HS-5 (cell line): ENCODE measurements around the gene ZBTB39.
"Not testable (repeated sequence)": the region's sequence is repeated elsewhere in the genome, so short reads cannot be mapped to it uniquely, and the experiment has no call there.

Experiments
- DNase-seq: peaks from one replicate; pipeline ENCODE4 v3.0.0-alpha.2; 2012; ENCODE audit warnings: low read depth

Gene ZBTB39

DNA sequence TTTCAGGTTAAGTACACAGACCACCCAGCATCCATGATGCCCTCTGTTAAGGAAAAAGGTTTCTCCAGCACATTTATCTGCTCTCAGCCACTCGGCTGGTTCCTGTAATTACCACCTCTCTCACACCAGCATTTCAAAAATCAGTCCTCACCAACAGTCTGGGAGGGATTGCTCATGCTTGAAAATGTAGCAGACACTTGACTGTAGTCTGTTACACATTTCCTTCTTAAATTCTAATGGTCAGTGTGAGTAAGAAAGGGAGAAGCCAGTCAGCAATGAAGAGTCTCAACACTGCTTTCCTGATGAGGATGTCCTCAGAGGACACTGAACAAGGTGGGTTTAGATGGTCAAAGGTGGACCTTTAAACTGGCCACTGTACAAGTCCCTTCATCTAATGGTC lies 6.0 kb downstream of the ZBTB39 start:
- no peak for DNase-seq

DNA sequence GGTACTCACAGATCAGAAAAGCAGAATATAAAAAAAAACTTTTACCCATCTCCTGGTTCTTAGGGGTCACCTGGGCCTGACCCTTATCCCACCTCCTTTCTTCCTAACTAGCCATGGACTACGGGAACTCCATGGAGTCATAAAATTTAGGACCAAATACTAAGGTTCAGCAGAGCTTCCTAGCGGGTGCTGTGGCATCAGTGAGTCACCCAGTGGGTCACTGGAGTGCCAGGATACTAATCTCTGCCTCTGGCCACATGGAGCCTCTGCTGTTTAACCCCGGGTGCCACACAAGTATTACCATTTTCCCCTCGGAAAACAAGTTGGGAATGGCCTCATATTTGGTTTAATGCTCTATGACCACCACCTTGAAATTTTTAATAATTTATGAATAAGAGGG lies 6.9 kb downstream of the ZBTB39 start:
- DNase-seq, result no peak

DNA sequence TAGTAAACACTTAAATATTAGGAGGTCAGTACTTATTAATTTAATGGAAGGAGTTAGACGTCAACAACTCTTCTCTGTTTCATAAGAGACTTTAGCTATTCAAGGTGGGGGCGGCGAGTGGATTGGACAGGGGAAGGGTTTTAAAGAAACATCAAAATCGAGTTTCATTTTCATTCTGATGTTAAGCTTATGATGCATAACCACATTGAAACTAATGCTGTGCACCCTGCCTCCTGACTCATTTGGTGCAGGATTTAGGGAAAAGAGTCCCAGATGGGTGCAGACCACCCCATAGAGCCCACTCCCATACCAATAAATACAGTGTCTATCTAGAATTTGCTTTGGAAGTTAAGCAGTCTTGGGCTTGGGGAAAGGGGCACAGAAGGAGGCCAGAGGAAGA lies 7.4 kb downstream of the ZBTB39 start:
- DNase-seq, result no peak

DNA sequence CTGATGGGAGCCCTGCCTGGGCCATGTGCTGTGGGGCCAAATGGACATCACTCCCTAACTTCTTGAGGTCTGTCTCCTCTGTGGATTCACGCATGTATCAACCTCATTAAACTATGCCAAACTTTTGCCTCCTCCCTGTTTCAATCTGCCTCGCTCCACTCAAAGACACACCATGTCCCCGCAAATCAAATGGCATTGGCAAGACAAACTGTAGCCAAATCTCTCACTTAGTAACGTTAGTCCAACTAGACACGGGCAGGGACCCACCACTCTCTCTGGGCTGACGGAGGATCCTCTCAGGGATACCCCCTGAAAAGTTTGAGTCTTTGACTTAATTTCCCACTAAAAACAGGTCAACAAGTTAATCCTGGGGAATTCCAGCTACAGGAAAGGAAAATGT lies 8.0 kb downstream of the ZBTB39 start:
- DNase-seq, result no peak

DNA sequence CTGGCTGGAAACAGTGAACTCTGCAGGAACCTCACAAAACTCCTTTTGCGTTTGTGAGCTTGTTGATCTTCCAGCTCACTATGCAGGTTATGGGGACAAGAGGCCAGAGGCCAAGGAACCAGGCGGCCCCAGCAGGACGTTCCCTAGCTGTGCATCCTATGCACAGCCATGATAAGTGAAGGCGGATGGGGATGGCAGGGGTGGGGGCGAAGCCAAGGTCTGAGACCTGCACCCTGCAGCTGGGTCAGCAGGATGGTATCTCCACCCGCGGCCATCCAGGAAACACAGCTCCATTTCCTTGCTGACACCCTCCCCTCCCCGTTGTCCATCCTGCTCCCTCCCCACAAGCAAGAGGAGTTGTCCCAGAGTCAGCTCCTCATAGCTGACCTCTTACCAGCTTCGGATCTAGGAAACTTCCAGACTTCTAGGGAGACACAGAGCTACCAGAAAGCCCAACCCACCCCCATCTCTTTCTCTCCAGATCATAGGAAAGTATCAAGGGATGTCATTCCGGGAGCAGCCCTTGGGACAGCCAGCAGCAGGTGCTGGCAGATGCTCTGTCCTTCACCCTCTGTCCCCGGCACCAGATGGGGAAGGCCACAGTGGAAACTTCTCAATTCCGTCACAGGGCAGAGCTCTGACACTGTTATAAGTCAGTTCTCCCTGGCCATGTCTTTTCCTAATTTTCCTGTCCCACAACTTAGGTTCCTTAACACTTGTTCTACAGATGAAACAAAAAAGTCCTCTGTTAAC lies 9.4 kb downstream of the ZBTB39 start:
- no peak for DNase-seq

DNA sequence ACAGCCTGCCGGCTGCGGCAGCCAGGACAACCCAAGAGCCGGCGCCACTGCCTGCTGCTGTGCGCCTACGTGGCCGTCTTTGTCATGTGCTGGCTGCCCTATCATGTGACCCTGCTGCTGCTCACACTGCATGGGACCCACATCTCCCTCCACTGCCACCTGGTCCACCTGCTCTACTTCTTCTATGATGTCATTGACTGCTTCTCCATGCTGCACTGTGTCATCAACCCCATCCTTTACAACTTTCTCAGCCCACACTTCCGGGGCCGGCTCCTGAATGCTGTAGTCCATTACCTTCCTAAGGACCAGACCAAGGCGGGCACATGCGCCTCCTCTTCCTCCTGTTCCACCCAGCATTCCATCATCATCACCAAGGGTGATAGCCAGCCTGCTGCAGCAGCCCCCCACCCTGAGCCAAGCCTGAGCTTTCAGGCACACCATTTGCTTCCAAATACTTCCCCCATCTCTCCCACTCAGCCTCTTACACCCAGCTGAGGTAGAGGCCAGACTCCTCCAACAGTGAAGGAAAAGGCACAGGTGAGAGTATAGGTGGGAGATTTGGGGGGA lies 10.3 kb downstream of the ZBTB39 start:
- no peak for DNase-seq

DNA sequence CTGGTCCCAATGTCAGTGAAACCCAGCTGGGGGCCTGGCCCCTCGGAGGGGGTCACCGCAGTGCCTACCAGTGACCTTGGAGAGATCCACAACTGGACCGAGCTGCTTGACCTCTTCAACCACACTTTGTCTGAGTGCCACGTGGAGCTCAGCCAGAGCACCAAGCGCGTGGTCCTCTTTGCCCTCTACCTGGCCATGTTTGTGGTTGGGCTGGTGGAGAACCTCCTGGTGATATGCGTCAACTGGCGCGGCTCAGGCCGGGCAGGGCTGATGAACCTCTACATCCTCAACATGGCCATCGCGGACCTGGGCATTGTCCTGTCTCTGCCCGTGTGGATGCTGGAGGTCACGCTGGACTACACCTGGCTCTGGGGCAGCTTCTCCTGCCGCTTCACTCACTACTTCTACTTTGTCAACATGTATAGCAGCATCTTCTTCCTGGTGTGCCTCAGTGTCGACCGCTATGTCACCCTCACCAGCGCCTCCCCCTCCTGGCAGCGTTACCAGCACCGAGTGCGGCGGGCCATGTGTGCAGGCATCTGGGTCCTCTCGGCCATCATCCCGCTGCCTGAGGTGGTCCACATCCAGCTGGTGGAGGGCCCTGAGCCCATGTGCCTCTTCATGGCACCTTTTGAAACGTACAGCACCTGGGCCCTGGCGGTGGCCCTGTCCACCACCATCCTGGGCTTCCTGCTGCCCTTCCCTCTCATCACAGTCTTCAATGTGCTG lies 11.0 kb downstream of the ZBTB39 start:
- no peak for DNase-seq

DNA sequence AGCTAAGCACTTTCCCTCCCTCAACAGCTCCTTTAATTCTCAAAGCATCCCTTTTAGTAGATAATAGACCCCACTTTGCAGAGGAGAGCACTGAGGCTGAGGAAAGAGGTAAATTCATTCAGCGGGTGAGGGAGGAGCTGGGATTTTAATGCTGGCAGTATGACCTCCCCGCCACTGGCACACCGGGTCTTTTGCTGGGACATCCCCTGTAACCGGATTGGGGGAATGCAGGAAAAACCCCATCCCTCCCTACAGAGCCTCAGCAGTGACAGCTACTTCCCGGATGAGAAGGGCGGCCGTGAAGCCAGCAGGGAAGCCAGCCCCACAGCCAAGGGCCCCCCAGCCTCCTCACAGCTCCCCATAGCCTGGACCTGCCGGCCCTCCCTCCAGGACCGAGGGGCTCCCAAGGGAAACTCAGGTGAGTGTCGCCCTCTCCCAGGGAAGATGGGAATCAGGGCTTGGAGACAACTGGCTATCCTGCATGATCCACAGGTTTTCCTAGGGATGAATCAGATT lies 12.1 kb downstream of the ZBTB39 start:
- DNase-seq, result no peak

DNA sequence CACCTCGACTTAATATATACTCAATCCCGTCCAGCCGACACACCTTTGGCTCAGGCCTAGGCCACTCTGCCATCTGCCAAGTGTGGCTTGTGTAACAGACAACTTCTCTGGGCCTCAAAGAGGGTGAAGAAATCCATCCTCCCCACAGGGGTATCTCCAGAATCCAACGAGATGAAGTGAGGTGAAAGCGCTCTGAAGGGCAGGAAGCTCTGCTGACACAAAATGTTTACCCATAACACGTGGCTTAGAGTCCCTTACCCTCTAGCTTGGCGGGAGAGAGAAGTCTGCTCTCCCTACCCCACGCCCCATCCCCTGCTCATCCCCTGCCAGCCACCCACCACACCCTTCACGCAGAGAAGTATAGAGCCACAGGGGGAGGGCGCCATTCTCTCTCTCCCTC lies 13.0 kb downstream of the ZBTB39 start:
- DNase-seq, result no peak

DNA sequence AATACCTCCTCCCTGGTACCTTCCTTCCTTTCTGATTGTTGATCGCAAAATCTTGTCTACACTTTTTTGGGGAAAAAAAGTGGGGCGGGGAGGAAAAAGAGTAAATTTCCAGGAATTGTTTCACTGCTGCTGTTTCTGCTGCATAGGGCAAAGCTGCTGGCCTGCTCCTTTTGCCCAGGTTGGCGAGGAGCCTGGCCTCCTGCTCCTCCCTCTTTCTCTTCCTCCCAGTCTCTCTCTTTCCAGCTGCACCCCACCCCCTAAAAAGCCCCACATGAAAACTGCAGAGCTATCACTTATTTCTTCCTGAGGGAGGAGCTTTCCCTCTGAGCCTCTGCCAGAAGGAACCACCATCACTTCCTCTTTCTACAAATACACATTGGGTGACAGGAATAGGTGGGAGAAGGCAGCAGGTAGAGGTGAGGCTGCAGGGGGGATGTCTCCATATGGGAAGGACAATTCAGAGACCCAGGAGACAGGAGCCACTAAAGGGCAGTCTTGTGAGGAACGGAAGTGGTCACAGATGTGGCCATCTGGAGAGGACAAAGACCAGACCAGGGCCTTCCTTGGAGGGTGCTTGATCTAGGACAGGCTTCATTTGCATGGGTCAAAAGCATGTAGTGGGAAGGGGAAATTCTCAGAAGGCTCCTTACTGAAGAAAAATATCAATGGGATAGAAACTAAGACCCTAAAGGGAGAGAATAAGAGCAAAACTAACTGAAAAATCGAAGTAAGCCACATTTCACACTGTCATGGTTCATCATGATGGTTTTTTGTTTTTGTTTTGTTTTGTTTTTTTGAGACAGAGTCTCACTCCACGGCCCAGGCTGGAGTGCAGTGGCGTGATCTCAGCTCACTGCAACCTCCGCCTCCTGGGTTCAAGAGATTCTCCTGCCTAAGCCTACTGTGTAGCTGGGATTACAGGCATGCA lies 14.8 kb downstream of the ZBTB39 start:
- no peak for DNase-seq

DNA sequence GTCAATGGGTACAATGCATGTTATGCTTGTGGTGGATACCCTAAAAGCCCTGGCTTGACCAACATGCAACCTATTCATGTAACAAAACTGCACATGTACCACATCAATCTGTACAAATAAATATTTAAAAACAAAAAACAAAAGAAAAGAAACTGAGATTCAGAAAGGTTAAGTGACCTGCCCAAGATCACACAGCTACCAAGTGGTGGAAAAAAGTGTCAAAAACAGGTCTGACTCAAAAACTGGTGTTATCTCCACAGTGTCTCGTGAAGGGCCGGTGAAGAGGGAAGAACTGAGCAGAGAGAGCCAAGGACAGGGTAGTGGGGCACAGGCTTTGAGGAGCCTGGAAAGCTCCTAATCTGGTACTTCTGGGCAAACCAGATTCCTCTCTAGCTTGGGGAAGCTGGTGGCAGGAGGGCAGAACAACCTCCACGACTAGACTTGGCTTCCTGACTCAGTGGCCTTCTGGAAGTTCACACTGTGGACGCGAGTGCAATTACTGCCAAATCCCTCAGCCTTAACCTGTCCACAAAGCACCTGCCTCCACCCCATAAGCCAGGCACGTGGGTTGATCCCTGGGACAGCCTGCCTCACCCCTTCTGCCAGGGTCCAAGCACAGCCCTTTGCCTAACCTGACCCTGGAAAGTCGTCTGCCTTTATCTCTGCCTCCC lies 15.6 kb downstream of the ZBTB39 start:
- no peak for DNase-seq

DNA sequence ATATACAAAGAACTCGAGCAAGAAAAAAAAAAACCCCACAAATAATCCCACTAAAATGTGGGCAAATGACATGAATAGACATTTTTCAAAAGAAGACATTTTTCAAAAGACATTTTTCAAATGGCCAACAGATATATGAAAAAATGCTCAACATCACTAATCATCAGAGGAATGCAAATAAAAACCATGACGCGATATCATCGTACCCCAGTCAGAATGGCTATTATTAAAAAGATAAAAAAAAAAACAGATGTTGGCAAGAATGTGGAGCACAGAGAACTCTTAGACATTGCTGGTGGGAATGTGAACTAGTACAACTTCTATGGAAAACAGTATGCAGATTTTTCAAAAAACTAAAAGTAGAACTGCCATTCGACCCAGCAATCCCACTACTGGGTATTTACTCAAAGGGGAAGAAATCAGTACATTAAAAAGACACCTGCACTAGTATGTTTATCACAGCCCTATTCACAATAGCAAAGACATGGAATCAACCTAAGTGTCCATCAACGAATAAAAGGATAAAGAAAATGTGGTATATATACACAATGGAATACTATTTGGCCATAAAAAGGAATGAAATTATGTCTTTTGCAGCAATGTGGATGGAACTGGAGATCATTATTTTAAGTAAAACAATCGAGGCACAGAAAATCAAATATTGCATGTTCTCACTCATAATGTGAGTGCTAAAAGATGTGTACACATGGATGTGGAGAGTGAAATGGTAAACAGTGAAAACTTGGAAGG lies 16.3 kb downstream of the ZBTB39 start:
- no peak for DNase-seq

DNA sequence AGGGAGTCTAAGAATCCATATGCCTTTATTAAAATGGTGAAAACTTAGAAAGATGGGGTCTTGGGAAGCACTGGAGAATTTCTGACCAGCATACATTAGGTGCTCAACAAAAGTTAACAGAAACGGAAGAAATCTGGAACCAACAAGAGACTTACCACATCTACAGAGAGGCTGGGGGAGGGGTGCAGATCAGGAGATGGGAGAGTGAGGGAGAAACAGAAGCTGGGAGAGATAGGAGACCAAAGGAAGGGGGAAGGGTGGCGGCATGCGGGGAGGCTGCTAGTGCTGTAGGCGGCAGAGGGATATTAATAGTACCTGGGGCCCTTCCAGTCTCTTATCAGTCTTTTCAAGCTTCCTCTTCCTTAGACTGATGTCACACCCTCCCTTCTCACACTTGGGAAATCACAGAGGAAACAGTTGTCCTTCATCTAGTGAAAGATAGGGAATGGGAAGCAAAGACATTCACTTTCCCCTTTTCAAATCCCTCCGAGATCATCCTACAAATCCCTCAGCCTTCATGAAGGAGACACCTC lies 18.1 kb downstream of the ZBTB39 start:
- DNase-seq, result no peak

DNA sequence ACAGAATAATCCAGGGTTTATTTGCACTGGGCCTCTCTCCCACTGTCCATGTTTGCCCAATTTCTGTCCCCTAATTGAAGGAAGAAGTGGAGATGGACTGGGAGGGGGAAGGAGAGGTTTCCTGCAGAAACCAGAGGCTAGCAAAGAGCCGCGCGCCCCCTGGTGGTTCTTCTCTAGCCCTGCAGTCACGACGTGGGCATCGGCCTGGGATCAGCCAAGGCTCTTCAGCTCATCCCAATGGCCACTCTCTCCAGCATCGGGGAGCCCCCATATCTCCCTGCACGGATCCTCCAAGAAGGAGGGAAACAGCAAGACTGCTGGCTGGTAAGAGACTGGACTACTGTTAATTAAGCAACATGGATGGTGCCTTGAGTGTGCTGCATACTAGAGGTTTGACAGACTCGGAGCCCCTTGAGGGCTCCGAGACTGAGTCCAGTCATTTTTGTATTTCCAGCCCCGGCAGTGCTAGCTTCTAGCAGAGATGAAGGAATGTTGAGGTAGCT lies 18.7 kb downstream of the ZBTB39 start:
- no peak for DNase-seq

DNA sequence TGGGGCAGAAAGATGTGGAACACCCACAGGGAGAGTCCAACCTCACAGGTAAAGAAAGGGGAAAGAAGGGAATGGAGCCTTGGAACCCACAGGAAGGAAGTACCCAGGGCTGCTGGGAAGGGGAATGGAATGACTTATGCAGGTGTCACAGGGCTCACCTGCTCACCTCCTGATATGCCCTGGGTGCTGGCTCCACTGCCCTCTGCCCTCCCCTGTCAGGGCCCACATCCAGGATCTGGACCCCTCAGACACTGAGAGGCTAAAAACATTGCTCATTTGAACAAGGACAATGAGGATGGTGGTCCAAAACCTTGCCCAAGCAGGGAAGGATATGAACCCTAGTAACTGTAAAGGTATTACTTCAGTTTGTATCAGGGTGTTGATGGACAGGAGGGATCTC lies 19.3 kb downstream of the ZBTB39 start:
- DNase-seq, result no peak

DNA sequence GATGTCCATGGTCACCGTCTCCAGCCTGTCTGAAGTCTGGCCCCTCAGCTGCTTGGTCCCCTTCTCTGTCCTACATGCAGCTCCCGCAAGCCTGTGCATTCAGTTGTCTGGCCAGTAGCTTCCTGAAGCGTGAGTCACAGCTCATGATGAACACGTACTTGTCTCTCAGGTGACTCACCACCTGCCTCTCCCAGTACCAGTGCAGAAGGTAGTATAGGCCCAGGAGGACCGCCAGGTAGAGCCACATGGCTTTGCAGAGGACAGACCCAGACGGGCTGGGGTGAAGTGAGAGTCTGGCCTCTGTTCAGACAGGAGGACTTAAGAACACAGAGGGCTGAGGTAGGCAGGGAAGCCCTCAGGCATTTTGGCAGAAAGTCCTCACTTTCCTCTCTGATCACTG lies 20.6 kb downstream of the ZBTB39 start:
- not testable (repeated sequence) for DNase-seq

DNA sequence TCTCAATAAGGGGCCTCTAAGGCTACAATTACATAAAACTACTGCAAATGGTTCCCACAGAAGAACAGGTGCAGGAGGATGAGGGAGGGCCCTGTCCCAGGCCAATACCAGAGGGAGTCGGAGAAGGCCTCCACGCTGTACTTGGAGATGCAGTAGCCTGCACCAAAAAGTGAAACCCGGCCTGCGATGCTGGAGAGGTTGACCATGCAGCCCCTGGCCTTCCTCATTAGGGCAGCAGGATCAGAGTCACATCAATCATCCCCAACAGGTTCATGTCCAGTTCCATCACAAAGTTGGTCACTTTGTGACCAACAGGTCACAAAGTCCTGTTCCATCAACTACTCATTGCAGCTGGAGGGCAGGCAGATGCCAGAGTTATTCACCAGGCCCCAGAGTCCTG lies 23.0 kb downstream of the ZBTB39 start:
- DNase-seq, result no peak

DNA sequence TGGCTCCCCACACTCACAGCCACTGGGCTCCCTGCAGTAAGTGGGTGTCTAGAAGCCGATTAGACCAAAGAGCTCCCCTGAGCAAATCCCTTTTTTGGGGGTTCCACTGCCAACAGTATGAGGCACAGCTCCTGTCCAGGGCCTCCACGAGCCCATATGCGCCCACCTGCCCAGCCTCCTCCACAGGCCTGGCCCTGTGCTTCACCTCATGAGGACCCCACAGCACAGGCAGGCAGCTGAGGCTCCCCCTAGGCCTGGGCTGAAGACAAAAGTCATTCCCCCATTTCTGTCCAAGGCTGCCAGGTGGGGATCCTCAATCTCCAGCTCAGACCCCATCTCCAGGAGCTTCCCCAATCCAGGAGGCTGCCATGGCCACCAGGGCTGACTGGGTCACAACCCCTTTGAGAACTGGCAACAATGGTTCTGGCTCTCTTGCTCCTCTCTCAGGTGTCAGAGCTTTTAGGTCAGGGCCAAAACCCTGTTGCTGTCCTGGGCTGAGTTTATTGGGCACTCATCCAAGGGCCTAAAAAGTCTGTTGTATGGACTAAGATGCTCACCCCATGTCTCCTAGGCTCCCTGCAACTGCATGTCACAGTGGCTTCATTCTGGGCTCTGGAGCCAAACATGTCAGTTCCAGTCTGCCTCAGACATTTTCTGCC lies 23.6 kb downstream of the ZBTB39 start:
- not testable (repeated sequence) for DNase-seq

DNA sequence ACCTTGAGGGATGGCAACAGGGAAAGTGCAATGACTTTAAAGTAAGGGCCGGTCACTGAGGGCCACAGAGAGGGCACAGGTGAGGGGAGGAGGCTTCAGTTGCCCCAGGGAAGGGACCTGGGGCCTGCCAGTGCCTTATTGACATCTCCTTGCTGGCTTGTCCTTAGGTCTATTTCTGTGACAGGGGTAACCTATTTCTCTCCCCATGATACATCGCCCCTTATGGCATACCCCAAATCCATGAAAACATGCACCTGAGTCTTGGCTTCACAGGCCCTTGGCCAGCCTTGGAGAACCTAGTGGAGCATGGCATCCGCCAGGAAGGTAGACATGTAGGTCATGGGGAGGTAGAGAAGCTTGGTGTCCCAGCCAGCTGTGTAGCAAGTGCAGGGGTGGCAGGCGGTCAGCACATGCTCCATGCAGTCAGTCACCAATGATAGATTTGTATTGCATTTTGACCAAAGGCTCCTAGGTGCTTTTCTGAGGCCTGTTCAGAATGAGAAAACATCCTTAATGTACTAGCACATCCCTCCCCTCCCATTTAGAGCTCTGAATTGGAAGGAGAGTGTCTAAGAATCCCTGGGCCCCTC lies 25.3 kb downstream of the ZBTB39 start:
- no peak for DNase-seq
